ENCODE measurements around the gene SIGLEC12.

DNA sequence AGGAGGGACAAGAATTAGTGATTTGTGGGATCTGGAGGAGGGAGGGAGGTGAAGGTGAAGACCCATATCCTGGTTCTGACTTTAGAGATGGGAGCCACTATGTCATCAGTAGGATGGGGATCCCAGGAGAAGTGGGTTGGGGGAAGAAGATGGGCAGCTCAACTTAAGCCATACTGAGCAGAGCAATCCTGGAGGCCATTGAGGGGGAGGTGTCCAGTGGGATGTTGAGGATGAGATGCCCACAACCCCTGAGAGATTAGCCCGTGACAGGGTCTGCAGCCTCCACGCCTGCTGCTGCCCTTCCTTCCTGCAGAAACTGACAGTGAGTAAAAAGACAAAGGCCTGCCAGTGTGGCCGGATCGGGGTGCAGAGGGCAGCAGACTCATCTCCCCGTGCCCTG lies 41.1 kb upstream of the SIGLEC12 start:
- no peak for TF ChIP-seq EZH2 (IDR thresholded peaks at IDR 0.05; ENCODE audit: borderline replicate concordance, insufficient read depth, low read depth, low read length, poor library complexity, severe bottlenecking)
- TF ChIP-seq CTCF (IDR thresholded peaks at IDR 0.05) = no peak
